Suppressor macrophage (primary cell): ENCODE measurements around the gene GRIK3.

ENCODE experiments used
- DNase-seq, 4 experiments: peaks; one replicate each; pipeline ENCODE4 v3.0.0-alpha.2; 2020 to 2022

The GRIK3 gene

DNA sequence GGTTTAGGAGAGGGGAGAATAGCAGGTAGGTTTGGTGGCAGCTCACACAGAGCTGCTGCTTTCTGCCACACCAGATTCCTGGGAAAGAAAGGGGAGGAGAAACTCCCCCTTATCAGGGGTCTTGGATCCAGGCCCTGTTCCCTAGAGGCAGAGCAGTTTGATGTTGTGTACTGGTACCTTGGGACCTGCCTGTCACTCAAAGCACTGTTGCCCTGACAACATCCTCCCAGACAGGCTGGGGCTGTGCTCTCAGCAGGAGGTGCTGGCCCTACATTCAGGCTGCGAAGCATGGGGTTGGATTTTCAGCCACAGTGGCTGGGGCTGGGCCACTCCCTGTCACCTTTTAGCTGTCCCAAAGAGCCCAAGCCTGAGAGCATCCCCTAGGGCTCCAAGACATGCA is 188.0 kb downstream of the GRIK3 start:
- no peak for DNase-seq

DNA sequence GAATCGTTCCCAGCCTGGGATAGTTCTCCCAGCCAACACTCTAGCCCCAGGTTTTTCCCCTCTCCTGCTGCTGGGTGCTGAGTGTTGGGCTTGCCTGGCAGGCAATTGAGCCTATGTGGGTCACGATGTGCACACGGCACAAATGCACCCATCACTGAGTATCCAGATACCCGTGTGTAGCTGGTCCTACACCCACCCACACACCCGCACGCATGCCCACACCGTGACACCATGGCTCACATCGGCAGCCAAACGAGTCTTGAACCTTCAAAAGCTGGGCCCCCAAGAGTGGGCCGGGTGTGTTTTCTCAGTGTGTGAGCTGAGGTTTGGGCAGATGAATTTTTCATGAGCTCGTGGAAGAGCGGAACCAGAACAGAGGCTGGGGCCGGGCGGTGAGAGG is 188.5 kb downstream of the GRIK3 start:
- DNase-seq, result no peak

DNA sequence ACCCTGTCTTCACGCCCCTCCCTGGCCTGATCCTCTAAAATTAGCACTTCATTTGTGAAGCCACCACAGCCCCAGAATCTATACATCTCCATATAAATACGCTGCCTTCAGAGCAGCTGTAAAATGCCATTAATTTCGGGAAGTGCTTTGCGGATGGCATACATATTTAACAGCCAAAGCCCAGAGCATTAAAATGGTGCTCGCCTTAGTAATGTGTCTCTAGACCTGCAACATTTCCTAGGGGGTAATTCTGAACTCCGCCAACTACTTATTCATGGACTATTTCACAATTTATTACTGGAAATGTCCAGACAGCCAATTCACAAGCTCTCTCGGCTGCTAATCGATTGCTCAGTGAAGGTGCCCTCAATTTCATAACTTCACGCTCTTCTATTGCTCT is 189.4 kb downstream of the GRIK3 start:
- DNase-seq, result no peak

DNA sequence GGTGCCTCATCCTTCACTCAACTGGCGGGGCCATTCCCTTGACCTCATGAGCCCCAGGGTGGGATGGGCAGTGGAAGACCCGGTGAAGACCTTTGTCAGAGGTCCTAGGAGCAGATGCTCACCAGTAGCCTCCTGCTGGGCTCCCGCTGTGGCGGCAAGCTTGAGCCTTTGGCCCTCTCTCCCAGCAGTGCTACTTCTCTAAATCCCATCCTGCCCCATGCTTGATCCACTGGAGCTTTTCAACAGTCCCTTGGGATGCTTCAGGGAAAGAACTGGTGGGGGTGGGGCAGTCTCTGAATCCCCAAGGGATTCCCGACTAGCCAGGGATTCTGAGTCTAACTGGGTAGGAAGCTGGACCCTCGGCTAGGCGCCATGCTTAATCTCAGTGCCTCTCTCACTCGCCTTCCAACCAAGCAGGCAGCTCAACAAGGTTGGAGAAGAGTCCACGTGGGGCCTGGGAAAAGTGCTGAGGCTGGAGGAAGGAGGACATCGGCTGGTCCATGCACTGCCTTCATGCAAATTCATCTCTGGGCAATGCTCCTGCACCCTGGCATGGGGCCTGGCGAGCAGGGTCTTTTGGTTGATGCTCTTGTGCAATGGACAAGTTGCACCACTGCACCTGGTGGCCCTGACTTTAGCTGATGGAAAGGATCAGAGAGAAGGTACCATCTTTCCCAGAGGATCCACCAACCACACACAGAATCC is 190.3 kb downstream of the GRIK3 start:
- no peak for DNase-seq

DNA sequence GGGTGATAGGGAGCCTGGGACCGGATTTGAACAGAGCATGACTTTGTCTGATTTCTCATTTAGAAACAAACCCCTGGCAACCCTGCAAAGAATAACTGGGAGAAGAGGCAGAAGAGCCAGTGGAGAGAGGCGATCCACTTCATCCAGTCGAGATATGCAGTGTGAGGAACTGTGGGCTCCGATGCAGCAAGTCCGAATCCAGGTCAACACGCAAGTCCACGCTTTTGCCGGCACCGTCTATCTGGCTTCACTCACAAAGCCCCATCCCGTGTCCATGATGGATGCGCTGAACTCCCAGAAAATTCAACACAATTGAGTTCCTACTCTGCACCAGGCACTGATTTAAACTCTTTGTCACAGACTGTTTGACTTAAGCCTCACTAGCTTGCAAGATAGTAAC is 191.3 kb downstream of the GRIK3 start:
- no peak for DNase-seq

DNA sequence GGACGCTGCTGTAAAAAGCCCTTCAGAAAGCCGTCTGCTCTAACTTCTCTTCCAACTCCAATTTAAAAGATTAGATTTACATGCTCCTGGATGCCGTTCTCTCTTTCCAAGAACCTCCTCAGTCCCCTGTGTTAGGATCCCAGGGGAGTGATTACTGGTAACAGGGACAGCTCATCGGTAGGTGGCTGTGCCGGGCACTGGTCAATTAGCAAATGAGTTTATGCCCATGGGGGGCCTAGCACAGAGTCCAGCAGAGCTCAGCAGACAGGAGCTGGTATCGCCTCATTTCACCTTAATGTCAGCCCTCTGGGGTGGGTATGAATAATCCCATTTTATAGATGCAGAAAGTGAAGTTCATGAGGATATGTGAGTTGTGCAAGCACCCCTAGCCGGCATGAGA is 191.9 kb downstream of the GRIK3 start:
- DNase-seq, result no peak

DNA sequence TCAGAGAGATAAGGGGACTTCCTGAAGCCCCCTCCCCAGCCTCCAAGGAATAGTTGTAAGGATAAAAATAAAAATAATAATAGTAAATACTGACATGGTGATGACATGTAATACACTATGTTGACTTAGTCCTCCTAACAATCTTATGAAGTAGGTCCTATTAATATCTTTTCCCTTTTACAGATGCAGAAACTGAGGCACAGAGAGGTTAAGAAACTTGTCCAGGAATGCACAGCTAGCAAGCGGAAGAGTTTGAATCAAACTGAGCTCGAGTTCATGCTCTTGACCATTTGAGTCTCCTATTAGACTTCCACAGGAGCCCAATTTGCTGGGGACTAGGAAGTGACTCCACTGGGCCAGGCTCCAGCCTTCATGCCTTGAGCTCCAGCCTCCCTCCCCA is 194.8 kb downstream of the GRIK3 start:
- DNase-seq, result no peak

DNA sequence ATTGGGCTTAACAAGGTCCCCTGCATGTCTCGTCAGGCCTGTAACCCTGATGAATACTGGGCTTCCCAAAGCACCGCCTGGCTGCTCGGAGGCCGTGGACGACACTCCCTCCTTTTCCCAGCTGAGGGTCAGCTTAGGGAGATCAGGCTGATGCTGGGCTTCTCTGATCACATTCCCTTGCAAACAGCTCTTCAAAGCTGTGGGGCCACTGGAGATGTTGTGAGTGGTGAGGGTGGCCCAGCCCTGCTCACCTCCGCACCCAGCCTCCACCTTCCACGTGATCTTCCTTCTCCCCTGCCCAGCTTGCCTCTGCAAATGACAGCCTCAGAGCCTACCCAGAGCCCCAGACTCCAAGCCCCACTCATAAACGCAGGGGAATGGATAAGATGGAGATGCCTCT is 195.4 kb downstream of the GRIK3 start:
- DNase-seq, result no peak

DNA sequence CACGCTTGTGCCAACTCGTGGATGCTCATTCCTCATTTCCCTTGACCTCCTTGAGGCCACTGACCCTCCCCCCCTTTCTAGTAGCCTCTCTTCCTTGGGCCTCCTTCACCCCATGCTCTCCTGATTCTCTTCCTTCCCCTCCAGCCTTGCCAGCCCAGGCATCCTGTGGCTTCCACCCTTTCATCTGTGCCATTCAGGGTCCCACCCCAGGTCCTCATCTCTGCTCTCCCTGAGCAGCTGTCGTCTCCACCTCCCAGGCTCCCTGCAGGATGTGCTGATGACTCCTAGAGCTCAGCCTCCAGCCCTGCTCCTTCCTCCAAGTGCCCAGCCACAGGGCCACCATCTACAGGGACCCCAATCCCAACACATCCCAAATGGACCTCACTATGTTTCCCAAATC is 197.4 kb downstream of the GRIK3 start:
- no peak for DNase-seq

DNA sequence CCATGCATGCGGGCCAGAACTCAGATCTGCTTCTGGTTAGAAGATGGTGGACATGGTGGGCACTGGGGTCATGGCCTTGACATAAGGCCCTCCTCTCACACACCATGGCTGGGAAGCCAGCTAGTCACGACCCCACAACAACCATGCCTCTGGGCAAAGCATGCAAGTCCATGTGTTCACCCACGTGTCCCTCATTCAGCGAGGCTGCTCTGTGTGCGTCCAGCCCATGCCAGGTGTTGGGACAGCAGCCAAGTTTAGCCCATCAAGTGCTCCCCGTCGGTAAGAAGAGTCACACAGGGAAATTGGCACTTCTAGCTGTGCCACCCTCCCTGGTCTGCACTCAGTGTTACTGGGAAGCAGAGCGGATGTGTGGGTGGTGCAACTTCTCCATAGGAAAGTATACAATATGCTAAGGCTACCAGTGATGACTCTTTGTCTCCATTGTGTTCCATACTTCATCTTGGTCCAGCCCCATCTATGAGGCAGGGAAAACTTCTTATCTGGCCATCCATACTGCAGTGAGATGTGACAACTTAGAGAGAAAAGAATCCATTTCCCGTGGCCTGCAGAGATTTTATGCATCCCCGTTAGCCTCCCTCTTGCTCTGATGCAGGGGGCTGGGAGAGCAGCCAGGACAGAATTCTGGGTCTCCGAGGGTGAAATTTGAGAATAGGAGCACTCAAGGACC is 198.0 kb downstream of the GRIK3 start:
- DNase-seq, result peak in 3 of 4 experiments; percentile 7 to 29 (median 28)

DNA sequence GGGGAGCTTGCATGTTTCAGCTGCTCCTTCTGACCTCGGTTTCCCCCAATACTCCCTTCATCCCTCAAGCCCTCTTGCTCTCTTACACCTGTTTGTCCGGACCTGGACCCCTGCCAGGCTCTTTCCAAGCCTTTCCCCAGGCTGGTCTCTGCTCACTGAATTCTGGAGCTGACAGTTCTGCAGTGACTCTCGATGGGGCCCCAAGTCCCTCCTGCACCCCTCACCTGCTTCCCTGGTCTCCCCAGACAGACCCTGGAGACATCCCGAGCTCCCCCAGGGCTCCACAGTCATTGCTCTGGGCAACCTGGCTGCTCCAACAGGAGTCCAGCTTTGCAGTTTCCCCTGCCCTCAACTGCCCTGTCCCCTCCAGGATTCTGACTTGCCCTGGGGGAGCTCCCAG is 198.6 kb downstream of the GRIK3 start:
- DNase-seq, result no peak

DNA sequence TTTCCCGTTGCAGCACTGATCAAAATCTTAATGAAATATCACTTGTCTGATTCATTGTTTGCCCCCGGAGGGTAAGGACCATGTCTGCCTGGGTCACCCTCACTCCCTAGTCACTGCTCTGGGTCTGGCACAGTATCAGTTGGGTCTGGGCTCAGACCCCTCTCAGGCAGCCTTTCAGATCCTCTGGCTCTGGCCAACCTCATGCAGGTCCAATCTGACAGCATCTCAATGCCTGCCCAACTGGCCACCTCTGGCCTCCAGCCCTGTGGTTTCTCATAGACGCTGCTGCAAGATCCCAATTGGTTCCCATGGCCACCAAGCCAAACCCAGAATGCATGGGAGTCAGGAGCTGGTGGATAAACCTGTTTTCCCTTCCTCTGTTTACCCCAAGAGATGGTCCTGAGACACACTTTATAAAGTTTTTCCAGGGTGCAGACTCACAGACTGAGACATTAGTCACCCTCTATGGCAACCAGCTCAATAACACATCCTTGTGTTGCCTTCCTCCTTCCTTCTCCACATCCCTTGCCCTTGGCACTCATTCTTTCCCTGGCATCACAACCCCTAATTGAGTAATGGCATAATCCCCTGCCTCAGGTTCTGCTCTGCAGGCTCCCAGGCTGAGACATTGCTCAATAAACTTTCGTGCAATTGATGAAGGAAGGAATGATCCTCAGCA is 199.2 kb downstream of the GRIK3 start:
- no peak for DNase-seq

DNA sequence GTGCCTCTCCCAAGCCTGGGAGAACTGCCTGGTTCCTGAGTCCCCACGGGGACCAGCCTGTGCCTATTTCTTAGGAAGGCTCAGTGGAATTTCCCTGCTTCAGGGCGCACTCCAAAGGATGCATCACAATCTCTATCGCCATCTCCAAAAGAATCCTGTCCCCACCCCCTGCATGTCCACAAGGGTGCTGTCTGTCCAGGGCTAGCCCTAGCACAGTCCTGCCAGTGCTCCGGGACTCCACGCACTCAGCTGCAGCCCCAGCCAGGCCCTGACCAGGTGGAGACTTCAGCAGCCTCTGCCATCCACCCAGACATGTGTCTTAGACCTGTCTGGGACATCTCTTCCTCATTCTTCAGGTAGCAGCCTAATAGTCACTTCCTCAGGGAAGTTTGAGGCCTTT is 199.7 kb downstream of the GRIK3 start:
- no peak for DNase-seq

DNA sequence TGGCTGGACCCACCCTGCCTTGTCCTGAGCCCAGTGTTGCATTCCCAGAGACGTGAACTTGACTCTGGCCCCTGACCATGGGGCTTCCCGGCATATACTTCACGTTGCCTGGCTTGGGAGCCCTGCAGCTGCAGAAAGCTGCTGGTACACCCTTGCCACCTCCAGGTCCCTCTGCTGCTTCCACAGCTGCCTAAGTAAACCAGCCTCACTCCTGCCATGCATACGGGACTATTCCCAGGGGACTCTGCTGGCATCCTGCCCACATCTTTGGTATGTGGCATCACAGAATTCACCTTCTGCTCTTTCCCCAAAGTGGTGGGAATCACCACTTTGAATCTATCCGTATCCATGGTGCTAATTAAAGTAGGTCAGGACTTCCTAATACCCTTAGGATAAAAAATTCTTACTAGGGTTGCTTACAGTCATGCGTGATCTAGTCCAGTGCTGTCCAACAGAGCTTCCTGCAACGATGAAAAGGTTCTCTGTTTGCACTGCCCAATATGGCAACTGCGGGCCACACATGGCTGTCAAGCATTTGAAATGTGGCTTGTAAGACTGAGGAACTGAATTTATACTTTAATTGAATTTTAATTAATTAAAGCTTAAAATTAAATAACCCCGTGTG is 203.0 kb downstream of the GRIK3 start:
- DNase-seq, result no peak

DNA sequence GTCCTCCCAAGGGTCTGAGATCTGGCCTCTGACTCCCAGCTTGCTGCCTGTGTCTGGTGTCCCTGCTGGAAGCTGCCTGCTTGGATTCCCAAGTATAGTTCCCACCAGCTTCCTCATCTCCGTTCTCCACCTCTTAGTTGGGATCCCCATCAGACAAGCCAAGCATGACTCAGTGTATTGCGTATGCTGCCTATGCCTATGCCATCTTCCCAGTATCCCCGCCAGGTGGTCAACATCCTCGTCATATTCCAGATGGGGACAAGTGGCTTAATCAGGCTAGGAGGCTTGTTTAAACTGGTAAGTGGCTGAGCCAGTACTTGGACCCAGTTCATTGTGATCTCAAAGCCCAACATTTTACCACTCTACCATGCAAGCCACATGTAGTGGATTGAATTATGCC is 204.4 kb downstream of the GRIK3 start:
- DNase-seq, result no peak

DNA sequence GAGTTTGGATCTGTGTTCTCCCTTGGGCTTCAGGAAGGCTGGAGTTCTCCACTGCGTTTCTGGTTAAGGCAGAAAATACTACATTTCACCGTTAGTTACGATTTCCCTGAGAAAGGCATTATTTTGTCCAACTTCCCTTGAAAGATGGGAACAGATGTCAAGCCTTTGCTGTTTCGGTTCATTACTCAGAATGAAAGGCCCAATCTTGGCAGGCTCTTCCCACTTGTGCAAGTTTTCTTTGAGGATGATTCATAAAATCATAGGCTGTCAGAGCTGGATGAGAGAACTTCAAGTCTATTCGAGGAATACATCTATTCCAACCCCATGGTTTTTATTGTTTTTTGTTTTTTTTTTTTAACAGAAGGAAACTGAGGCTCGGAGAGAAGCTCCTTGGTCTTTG is 205.2 kb downstream of the GRIK3 start:
- no peak for DNase-seq

DNA sequence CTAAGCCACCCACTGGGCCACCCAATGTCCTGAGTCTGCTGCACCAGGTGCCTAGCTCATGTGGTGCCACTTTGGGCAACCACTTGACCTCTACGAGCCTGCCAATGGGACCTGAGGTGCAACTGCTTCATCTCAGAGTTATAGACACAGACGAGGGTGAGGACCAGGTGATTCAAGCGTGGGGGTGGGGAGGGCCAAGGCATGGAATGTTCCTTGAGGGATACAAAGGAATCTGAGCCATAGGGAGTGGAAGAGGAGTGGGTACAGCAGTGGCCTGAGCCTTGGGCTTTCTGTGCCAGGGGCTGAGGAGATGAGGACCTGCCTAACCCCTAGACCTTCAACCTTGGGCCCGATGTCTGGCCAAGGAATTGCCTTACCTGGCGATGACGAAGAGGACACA is 209.1 kb downstream of the GRIK3 start:
- no peak for DNase-seq

DNA sequence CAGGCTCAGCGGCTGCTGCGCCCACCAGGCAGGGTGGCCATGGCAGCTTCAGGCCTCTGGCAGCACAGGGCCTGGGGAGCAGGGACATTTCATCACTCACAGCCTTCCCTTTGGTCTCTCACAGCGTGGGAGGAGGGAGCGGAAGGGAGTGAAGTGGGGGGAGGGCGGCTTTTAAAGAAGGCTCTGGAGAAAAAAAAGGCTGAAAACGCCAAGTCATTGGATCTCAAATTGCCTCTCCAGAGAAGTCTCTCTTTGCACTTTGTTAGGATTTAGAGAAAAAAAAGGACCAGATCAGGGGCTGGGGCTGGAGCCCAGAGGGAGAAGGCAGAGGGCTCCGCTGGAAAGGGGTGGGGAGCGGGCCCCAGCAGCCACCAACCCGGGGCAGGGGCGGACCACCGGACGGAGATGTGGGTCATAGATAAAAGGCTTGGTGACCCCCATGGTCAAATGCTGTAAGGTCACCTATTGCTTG is 209.9 kb downstream of the GRIK3 start:
- peak; percentile 47 to 74 (median 72) for DNase-seq

DNA sequence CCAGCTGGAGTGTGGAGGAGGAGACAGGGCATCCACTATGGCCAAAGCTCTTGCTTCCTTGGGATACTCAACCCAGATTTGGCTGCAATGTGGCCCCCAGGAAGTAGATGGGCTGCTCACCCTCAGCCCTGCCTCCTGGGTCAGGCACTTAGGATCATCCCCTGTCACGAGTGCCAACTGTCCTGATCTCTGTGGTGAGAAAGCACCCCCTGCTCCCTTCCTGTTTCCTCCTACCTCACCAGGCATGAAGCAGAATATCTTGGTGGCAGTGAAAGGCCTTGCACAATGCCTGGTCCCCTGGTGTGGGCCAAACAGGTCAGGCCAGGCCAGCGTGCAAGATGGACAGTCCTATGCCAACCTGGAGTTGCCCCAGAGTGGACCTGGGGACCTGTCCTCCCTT is 211.7 kb downstream of the GRIK3 start:
- DNase-seq, result peak in 3 of 4 experiments; percentile 6 to 19 (median 19)

DNA sequence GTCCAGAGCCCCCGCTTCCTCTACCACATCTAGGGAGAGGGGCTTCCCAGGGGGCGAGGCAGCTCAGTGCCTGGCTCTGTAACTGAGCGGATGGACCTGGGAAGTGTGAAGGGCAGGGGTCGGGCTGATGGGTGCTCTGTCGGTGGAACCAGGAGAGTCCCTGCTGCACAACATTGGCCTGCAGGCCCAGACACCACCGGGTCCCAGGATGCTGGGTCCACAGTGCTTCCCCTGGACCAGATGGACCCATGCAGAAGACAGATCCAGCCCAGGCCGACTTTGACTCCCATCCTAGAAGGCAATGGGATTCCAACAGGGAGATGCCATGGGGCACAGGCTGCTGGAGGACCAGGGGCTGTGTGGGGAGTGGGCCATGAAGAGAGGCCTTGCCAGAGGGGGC is 212.9 kb downstream of the GRIK3 start:
- no peak for DNase-seq

DNA sequence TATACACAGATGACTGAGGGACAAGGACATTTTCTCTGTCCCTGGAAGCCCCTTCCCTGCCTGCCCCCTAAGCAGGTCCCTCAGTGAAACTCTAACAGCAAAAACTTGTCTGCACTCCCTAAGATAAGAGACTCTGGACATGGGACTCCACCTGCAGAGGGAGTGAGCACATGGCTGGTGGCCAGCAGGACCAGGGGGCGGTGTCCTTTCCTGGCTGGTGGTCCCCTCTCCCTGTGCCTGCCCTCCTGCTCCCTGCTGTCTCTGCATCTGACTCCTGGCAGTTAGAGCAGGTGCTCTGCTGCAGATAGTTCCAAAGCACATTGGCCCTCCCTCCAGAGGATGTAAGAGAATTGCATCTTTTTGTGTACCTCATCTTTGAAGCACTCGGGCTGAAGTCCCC is 215.5 kb downstream of the GRIK3 start:
- no peak for DNase-seq

DNA sequence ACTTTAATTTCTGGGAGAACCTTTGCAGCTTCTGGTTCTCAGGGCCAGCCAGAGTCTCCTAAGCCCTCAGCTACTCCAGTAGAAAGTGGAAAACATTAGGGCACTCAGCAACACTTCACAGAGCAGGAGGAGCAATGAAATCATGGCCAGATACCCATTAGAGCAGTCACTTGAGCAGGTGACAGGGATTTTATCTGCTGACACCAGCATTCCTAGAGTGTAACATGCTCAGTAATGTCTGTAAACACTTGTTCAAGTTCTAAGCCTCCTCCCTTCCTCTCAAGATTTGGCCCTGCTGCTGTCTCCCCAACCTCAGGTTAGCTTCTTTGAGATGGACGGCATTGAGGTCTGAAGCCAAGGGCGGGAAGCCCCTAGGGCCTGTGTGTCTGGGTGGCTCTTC is 218.0 kb downstream of the GRIK3 start:
- no peak for DNase-seq

DNA sequence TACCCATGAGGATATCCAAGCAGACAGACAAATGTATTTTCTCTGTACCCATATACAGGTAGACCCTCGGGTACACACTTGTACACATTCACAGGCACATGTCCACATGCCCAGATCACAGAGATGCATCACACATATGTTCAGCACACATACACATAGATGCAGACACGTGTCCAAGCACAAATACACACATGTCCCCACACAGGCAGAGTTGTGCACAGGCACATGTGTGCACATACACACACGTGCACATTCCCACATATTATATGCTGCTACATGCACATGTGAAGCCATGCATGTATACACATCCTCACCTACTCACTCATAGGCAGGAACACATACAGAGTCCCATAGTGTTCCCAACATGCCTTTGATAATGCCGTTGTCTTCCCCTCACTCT is 219.5 kb downstream of the GRIK3 start:
- no peak for DNase-seq

DNA sequence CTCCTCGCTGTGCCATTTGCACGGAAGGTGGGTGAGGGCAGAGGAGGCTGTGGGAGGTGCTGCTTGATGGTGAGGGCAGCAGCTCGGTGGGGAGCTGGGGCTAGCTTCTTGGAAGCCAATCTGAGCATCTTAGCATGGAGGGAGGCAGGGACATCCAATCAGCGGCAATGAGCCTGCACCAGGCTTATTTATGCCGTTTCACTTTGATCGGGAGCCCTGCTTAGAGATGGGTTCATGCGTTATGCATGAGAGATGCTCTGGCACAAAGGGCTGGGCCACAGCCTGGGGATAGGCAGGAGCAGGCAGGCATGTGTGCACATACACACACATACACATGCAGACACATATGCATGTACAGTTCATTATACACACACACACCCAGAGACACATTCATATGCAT is 220.2 kb downstream of the GRIK3 start:
- no peak for DNase-seq
